Measurements from ENCODE around the gene RBM44.
"Not testable (repeated sequence)": the region's sequence is repeated elsewhere in the genome, so short reads cannot be mapped to it uniquely, and the experiment has no call there.

RBM44 gene, protein sequence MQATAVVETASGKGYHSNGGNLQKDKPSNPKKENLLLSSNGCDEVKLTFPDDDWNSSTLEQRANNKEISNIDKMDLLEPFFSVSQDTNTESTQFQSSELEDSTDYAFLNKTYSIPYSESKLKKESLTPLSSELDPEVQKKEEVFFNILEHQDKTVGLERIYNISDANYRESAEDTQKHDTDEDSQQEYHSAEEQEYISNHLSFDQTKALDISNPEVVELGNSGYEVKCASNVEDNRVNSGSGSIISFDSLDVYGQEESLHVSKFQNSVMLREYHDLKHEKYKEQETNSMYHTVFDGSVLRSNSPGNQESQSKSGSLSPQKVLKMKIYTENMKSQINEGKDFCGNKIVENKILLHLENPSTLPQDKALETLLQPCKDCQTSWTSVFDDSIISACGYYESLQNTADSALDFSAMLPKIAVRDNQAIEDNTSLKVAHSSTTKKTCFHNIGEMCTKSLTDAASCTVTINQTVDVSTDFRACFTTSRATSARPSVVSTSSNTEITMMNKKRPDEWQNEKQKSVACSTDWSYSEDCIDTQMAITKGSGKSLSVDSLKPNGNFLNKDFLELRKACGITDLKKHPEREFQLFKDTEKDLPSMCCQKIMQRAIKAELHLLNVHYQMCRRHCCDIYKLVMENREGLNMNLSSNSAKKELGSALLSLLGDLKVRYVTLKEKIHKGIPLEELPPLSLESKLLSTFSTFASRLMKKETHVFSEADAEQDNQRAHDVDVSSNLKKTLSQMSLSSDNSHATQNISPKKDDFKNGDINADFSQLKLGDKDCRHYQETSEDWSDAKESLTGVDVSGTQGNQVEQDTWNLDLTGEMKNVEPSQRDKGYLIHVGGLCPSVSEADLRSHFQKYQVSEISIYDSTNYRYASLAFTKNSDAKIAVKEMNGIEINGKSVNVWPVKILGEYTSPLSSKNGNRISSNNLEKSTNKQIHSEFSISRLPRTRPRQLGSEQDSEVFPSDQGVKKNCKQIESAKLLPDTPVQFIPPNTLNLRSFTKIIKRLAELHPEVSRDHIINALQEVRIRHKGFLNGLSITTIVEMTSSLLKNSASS

DNA sequence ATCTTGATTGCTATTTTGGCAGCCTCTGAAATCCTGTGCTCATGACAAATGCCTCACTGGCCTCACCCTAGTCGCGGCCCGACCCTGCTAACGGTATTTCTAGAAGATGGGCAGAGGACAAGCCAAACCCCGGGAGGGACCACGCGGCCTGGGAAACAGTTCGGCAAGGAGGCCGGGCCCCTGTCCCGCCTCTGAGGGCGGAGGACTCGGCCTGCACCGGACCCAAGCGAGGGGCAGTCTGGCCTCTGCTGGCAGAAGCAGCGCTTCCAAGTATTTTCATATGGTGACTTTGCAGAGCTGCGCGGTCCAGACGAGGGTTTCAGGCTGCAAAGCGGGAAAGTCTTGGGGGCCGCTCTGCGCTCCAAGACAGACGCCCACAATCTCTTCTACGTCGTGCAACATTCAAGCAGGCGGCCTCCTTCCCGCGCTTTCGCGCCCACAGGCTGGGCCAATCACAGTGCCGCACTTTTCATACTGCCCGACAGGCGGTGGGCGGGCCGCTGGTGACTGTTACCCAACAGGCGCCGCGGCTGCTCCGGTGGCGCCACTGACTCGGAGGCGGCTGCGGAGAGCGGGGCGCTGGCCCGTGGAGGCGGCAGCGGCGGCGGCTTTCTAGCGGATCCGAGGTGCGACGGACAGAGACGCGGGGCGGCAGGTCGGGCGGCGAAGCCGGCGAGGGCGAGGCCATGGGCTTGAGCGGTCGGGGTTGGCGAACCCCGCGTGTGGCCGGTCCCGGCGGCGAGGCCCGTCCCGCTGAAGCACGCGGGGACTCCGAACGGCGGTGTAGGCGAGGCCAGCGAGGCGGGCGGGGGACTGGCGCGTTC, at the start of gene RBM44:
TSS of gene RBM44 (plus strand) at position 544 of the 824 bp plus-strand sequence. CDS start 14,831 bp downstream, outside the sequence.
- DNase-seq (ENCODE audit: low read depth): no peak

DNA sequence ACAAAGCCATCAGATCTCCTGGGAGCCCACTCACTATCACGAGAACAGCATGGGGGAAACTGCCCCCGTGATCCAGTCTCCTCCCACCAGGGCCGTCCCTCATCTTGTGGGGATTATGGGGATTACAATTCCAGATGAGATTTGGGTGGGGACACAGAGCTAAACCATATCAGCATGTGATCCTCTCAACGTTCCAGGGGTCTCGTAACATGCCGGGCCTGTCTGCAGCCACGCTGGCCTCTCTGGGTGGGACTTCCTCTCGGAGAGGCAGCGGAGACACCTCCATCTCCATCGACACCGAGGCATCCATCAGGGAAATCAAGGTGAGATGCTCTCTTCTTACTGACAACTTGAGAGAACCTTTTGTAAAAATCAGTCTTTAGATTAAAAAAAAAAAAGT, 49.6 kb upstream of the RBM44 start:
- DNase-seq (ENCODE audit: low read depth): no peak

DNA sequence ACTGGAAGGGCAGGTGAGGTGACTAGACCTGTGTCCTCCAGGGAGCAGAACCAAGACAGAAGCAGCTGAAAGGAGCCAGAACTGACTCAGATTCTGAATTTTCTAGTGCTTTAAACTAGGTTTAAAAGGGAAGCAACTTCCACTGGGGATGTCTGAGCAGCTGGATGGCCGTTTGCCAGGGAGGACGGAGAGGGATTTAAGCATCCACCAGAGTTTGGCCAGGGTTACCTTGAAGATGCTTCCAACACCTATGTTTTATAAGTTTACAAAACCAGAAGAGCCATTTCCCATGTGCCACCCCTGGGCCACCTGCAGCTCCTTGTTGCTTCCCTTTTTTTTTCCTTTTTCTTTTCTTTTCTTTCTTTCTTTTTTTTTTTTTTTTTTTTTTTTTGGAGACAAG, 48.6 kb upstream of the RBM44 start:
- no peak for DNase-seq (ENCODE audit: low read depth)

DNA sequence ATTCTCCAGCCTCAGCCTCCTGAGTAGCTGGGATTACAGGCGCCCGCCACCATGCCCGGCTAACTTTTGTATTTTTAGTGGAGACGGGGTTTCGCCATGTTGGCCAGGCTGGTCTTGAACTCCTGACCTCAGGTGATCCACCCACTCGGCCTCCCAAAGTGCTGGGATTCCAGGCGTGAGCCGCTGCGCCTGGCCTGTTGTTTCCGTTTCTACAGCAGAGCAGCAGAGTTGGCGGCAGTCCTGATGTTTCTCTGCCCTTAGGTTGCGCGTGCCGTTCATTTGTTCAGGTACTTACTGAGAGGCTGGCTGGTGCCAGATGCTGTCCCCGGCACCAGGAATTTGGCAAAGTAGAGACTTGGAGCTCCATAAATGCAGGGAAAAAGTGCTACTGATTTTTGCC, 48.1 kb upstream of the RBM44 start:
- not testable (repeated sequence) for DNase-seq (ENCODE audit: low read depth)

DNA sequence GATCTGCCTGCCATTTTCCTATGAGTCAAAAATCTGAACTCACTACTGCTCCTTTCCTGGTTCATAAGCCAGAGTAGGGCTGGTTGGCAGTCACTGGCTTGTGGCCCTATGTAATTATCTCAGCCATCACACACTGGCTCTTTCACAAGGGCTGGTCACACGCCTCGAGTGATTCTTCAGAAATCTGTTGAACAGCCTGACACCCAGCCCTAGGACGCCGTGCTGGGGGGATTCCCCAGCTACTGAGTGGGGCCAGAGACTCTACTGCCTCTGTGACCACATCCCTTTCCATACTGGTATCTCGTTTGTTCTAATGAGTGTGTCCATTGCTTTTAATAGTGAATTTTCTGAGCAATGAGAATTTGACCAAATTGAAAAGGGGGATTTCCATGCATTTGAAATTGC, 45.8 kb upstream of the RBM44 start:
- no peak for DNase-seq (ENCODE audit: low read depth)

DNA sequence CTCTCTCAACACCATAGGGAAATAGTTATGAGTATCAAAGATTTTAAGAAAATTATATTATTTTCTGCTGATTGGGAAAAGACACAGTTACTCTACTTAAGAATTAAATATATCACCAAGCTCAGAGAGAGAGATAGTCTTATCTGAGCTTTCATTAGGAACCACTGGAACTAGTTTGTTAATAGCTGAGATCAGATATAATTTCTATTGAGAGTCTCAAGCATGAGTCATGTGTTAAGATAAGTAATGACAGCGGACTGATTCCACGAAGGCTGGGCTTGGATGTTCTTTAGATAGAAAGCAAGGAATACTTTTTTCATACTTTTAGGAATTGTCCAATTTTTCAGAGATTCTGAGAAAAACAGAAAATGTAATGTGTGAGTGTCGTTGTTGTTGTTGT, 44.4 kb upstream of the RBM44 start:
- DNase-seq (ENCODE audit: low read depth): no peak

DNA sequence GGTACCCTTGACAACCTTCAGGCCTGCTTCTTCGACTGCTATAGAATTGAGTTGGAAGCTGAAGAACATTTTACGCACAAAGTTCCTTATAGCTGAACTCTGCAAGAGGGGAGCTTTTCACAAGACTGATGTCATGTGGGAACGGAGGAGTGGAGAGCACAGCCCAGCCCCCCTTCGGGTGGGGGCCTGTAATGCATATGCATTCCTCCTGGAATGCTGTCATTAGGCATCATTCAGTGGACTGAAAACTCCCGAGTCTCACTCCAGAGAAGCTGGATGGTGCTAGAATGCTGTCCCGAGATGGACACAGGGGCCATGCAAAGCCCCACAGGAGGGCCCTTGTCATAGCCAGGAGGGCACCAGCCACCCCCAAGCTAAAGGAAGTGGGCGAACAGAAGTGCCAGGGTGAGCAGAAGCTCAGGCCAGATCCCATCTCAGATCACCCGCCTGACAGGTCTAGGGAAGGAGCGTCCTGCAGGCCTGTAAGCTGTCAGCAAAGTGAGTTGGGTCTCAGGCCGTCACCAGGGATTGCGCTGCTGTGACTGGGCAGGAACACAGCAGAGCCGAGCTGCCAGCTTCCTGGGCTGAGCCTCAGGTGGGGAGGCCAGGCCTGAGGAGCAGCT, 43.8 kb upstream of the RBM44 start:
- no peak for DNase-seq (ENCODE audit: low read depth)

DNA sequence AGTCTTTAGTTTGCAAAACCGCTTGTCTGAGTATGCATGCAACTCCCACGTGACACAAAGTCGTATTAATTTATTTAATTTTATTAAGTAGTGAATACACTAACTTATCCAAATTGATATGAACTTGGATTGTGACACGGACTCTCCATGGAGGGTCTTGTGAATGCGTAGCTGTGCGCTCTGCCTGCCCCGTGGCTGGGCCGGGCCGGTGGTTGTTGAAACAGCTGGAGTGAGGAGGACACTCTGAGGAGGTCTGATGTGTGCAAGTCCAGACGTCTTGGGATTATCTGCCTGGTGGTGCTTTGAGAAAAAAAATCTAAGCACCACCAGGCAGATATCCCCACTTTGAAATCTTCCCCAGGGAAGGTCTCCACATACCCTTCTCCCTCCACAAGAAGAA, 41.0 kb upstream of the RBM44 start:
- DNase-seq (ENCODE audit: low read depth): no peak

DNA sequence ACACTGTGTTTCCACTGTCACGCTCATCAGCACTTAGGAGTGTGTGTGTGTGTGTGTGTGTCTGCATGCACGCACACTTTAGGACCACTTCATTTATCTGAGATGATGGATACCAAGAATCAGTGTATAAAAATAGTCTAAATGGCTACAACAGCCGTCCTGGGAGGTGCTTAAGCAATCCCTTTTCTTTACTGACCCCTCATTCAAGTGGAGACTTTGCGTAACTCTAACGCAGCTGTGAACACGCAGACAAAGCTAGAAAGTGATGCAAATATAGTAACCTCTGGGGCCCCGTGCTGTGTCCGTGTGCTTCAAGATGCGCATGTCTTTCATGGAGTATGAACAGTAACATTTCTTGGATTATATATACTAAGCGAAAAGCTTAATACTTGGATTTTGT, 40.4 kb upstream of the RBM44 start:
- no peak for DNase-seq (ENCODE audit: low read depth)

DNA sequence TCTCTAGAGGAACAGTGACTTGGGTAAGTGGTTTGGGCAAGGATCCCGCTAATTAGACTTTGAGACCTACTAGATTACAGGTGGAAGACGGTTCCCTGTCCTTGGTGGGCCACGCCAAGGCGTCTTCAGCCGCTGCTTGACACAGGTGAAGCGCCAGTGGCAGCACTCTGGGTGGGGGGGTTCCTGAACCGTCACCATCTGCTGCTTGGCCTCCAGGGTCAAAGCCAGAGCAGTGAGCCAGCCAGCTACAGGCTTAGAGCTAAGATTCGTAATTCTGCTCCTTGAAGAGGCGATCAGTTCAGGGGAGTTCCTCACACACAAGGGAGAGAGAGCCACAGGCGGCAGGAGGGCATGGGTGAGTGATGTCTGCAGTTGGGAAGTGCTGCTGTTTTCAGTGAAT, 39.4 kb upstream of the RBM44 start:
- DNase-seq (ENCODE audit: low read depth): no peak

DNA sequence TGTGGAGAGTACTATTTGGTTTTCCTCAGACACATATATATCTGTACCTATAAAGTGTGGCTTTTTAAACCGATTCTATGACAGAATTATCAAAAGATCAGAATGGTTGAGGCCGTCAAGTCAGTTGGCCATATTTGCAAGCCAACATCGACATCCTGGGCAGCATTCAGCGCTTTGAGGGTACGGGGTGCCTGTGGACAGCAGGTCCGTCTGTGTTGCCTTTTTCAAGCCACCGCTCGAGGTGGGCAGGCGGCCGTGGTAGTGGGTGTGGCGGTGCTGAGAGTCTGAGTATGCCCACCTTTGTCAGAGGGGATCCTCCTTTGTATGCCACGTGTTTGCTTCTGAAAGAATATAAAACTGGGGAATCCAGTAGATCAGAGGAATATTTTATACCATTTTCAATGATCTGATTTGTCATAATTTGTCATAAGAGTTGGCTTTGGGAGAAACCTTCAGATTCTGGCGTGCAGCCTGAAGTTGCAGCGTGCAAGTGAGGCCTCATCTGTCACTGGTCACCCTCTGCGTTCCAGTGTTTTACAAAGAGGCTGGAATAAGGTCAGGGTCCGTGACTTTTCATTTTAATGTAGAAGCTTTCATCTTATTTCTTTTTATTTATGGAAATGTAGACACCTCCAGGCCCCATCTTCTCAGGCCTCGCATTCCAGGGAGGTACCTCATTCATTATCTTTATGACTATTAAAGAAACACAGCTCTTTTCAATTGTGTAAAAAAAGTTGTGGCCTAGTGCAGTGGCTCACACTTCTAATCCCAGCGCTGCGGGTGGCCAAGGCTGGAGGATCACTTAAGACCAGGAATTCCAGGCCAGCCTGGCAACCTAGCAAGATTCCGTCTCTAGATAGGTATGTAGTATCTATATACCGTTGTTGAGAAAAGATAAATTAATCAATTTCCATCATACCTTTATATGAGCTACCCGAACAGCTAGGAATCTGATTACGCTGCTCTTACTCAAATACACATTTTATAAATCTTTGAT, 37.8 kb upstream of the RBM44 start:
- DNase-seq (ENCODE audit: low read depth): no peak

DNA sequence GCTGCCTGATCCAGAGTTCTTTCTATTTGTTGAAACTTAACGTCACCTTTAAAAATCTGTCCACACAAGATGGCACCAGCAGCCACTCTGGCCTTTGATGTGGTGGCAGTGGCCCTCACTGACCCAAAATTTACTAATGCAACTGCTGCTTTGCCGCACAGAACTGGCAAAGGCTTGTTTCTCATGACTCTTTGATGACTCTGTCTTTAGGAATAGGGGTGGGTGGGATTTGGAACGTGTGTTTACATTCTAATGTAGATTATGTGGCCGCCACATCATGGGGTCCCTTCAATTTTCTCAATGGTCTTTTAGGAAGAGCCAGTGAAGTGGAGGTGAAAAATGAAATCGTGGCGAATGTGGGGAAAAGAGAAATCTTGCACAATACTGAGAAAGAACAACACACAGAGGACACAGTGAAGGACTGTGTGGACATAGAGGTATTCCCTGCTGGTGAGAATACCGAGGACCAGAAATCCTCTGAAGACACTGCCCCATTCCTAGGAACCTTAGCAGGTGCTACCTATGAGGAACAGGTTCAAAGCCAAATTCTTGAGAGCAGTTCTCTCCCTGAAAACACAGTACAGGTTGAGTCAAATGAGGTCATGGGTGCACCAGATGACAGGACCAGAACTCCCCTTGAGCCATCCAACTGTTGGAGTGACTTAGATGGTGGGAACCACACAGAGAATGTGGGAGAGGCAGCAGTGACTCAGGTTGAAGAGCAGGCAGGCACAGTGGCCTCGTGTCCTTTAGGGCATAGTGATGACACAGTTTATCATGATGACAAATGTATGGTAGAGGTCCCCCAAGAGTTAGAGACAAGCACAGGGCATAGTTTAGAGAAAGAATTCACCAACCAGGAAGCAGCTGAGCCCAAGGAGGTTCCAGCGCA, 36.0 kb upstream of the RBM44 start:
- not testable (repeated sequence) for DNase-seq (ENCODE audit: low read depth)

DNA sequence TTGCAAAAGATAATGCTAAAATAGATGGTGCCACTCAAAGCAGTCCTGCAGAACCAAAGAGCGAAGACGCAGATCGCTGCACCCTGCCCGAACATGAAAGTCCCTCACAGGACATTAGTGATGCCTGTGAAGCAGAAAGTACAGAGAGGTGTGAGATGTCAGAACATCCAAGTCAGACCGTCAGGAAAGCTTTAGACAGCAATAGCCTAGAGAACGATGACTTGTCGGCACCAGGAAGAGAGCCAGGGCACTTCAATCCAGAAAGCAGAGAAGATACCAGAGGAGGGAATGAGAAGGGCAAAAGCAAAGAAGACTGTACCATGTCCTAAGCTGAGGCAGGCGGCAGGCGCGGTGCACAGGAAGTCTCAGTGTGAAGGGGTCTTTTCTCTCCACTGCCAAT, 34.8 kb upstream of the RBM44 start:
- DNase-seq (ENCODE audit: low read depth): no peak

DNA sequence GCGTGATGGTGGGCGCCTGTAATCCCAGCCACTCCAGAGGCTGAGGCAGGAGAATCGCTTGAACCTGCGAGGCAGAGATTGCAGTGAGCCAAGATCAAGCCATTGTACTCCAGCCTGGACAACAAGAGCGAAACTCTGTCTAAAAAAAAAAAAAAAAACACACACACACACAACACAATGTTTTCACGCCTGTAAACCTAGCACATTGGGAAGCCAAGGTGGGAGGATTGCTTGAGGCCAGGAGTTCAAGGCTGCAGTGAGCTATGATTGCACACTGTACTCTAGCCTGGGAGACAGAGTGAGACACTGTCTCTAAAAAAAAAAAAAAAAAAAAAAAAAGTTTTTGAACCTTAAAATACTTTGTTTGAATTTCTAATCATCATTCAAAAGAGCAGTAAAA, 33.5 kb upstream of the RBM44 start:
- not testable (repeated sequence) for DNase-seq (ENCODE audit: low read depth)

DNA sequence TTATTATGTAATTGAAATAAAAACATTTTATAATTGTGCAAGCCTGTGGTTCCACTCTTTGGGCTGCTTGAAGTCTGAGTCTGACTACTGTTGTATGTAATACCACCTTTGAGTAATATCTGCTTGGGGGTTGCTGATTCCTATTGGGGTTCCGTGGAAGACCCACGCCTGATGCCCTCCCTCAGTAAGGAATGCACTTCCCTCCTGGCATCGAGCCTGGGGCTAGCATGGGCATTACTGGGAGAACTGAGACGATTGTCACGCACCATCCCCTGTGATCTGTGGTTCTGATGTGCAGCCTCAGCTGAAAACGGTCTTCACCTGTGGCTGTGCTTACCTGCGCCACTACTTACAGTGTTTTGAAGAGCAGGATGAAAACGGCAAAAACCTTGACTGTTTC, 32.7 kb upstream of the RBM44 start:
- no peak for DNase-seq (ENCODE audit: low read depth)

DNA sequence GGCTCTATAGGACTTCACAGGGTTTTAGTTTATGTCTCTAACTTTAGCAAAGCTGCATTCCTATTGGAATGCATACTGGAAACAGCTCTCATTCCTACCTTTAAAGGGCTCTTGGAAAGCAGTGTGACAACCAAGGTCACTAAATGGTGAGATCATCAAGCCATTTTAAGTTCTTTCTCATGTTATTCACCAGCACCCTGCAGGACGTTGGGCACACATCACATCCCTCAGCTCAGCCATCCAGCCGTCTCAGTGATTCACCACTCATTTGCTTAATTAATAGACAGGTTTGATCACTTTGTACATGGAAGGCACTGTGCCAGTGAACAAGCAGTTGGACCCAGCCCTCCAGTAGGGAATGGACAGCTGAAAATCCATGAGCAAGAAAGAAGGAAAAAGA, 32.2 kb upstream of the RBM44 start:
- DNase-seq (ENCODE audit: low read depth): no peak

DNA sequence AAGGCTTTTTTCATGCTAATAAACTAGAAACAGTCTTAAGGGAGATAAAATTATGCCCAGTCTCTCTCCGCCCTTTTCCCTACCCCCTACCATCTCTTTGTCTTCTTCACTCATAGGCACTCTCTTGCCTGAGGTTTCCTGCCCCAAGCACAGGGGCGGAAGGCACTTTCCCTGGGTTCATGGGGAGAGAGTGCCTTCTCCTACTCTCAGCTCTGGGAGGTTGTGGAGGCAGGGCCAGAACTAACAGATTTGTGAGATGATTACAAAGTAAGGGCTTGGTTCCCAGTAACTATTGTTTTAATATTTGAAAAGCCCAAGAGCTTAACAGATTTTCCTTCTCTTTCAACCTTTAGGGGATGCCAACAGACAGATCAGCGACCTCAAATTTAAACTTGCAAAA, 26.1 kb upstream of the RBM44 start:
- no peak for DNase-seq (ENCODE audit: low read depth)

DNA sequence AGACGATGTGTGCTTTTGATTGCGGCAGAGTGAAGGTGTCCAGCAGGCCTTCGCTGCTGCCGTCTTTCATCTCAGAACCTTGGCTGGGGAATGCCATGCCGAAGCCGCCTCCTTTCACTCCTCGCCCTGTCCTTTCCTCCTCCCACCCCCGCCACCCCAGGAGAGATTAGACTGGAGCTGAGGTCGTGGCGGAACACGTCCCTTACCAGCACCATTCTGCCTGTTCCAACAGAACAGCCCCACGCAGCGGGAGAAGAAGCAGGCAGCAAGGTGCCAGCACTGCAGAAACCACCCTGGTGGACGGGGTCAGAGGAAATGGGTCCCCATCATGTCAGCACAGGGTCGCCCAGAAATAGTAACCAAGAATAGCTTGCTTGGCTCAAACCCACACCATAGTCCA, 24.8 kb upstream of the RBM44 start:
- DNase-seq (ENCODE audit: low read depth): no peak
